Colonic mucosa (tissue), 4 donors: ENCODE measurements around the gene MRI1. TPM values are rescaled to one million over a fixed set of nuclear protein-coding genes. Genes with fewer than 3 reads are reported as not detected.
A peak's percentile ranks its signal among the peaks of the same experiment; 100 is the strongest.

Source experiments
- DNase-seq: peaks from one replicate; pipeline ENCODE4 v3.0.0-alpha.2; 2020
- H3K27ac ChIP-seq: fragments of 200-600 bp; one replicate; pipeline ENCODE4 v1.8.0; 2021
- H3K27me3 ChIP-seq: fragments of 200-600 bp; one replicate; pipeline ENCODE4 v1.8.0; 2021
- H3K36me3 ChIP-seq: fragments of 200-600 bp; one replicate; pipeline ENCODE4 v1.8.0; 2021
- H3K4me1 ChIP-seq: fragments of 200-600 bp; one replicate; pipeline ENCODE4 v1.8.0; 2021; ENCODE audit warnings: mild to moderate bottlenecking
- H3K4me3 ChIP-seq: fragments of 200-600 bp; one replicate; pipeline ENCODE4 v1.8.0; 2021
- H3K9ac ChIP-seq, 2 donors: one replicate each; pipeline ENCODE4 v1.7.0; 2013; ENCODE audit warnings: control low read depth in 2 of 2, low read depth in 2 of 2, low read length in 2 of 2
- H3K9me3 ChIP-seq: fragments of 200-600 bp; one replicate; pipeline ENCODE4 v1.8.0; 2021
- intact Hi-C: fragments of 100-400 bp; cut with DNase I; formaldehyde crosslinking; loops from one replicate; pipeline ENCODE4 v1.14.1; 2022
- total RNA-seq, 2 donors: library from RNA; stranded (reverse); fragmentation: NEBNext Ultra II Directional in 1 of 2; extraction: Animal tissue kit (Norgen Biotek cat#: 25700) in 1 of 2; gene quantifications; one replicate each; pipeline ENCODE4 v1.2.1, GENCODE V29; 2021
- TF ChIP-seq, protein P1 (sequence below): fragments of 200-600 bp; IDR thresholded peaks from one replicate; pipeline ENCODE4 v1.8.0; 2022; ENCODE audit warnings: antibody characterized with exemption, mild to moderate bottlenecking
- donor health status: healthy.
- donor health status: DM: no; HTN: no; CAD: no.
- donor health status: DM: no; HTN: no; CAD: no.

Gene MRI1
- total RNA-seq, 2 donors from 2014 or later: 19.5 to 26.7 TPM

DNA sequence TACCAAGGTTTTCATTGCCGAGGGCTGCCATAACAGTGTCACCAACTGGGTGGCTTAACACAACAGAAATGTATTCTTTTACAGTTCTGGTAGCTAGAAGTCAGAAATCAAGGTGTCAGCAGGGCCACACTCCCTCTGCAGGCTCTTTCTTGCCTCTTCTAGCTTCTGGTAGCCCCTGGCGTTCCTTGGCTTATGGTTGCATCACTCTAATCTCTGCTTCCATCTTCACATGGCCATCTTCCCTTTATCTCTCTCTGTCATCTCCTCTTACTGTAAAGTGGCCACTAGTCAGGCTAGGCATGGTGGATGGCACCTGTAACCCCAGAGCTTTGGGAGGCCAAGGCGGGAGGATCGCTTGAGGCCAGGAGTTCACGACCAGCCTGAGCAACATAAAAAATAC lies 38.0 kb upstream of the MRI1 start:
- H3K4me1 ChIP-seq: no peaks in the 10 kb centered on the region
- H3K9me3 ChIP-seq: no peaks in the 10 kb centered on the region
- H3K9ac ChIP-seq: no peak overlapping the region
- H3K4me3 ChIP-seq: no peak overlapping the region
- TF ChIP-seq, protein P1, sequence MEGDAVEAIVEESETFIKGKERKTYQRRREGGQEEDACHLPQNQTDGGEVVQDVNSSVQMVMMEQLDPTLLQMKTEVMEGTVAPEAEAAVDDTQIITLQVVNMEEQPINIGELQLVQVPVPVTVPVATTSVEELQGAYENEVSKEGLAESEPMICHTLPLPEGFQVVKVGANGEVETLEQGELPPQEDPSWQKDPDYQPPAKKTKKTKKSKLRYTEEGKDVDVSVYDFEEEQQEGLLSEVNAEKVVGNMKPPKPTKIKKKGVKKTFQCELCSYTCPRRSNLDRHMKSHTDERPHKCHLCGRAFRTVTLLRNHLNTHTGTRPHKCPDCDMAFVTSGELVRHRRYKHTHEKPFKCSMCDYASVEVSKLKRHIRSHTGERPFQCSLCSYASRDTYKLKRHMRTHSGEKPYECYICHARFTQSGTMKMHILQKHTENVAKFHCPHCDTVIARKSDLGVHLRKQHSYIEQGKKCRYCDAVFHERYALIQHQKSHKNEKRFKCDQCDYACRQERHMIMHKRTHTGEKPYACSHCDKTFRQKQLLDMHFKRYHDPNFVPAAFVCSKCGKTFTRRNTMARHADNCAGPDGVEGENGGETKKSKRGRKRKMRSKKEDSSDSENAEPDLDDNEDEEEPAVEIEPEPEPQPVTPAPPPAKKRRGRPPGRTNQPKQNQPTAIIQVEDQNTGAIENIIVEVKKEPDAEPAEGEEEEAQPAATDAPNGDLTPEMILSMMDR: no peak
- no peaks in the 10 kb centered on the region for H3K36me3 ChIP-seq
- H3K27ac ChIP-seq: no peak overlapping the region
- intact Hi-C loops: no loop called here
- no peak for DNase-seq
- H3K27me3 ChIP-seq: no peaks in the 10 kb centered on the region

DNA sequence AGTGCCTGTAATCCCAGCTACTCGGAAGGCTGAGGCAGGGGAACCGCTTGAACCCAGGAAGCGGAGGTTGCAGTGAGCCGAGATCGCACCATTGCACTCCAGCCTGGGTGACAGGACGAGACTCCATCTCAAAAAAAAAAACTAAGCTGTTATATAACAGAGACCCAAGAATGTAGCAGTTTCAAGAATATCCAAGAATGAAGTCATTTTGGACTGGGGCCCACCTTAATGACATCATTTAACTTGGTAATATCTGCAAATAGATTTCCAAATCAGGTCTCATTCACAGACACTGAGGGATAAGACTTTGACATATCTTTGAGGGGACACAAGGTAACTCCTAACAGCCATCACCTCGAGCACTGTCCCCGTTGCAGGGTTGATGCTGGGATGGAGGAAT lies 36.5 kb upstream of the MRI1 start:
- no peak for DNase-seq
- TF ChIP-seq, protein P1: no peak
- Histone ChIP-seq H3K9me3 (no peaks in the 10 kb centered on the region), H3K27me3 (no peaks in the 10 kb centered on the region), H3K36me3 (no peaks in the 10 kb centered on the region), H3K9ac (no peak overlapping the region), H3K4me3 (no peak overlapping the region), H3K27ac (no peak overlapping the region), H3K4me1 (no peaks in the 10 kb centered on the region)
- intact Hi-C loops: no loop called here

DNA sequence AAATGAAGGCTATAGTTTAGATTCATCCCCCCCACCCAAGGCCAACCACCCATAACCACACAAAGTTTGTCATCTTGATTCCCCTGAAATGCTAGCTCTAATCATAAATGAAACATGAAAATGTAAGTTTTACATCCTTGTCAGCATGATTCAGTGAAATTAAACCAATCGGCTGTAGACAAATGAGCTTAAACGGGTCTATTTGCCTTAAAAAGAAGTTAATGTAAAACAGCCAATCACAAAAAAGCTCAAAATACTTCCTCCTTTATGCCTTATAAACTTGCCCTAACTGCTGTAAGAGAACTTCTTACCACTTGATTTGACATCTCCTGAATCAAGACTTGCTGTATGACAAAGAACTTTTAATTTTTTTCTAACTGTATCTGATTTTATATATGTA lies 34.5 kb upstream of the MRI1 start:
- no peak for DNase-seq
- H3K27me3 ChIP-seq: no peaks in the 10 kb centered on the region
- H3K27ac ChIP-seq: no peak overlapping the region
- H3K9ac ChIP-seq: no peak overlapping the region
- TF ChIP-seq, protein P1: no peak
- no peaks in the 10 kb centered on the region for H3K9me3 ChIP-seq
- H3K36me3 ChIP-seq: no peaks in the 10 kb centered on the region
- intact Hi-C loops: no loop called here
- H3K4me1 ChIP-seq: no peaks in the 10 kb centered on the region
- H3K4me3 ChIP-seq: no peak overlapping the region

DNA sequence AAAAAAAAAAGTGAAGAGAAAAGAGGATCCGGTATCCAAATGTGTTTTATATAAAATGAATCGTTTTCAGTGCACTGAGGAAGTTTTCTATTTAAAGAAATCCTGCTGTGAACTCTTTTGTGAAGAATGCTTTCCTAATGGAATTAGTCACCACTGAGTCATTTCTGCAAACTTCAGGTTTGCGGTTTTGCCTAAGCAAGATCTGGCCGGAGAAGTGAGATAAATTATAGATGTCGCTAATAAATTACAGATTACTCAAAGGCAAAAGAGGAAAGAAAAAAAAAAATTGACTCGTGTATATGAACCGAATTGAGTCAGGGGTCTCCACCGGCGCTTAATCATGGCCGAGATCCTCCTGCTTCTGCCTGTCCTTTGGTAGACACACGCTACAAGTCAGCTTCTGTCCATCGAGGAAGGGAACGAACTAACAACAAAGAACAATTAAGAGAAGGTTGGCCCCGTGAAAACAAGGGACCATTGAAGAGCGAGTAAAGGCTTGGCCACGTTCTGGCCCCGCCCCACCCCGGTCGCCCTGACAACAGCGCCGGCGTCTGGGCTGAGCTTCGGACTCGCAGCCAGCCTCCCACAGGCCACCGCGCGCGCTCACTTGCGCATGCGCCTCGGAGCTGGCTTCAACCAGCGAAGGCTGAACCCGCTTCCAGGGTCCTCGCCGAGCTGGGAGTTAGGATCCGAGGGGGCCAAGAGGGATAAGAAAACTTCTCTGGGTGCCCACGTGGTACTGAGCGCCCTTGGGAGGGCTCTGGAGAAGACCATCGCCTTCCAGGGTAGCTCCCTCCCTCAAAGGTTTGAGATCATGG lies 33.0 kb upstream of the MRI1 start:
- Histone ChIP-seq H3K27ac (peak overlapping the region; percentile 89), H3K9me3 (no peaks in the 10 kb centered on the region), H3K36me3 (no peaks in the 10 kb centered on the region), H3K4me3 (peak overlapping the region; percentile 52), H3K9ac (peak overlapping the region; percentile 82 to 89), H3K27me3 (no peaks in the 10 kb centered on the region), H3K4me1 (no peaks in the 10 kb centered on the region)
- intact Hi-C loops: no loop called here
- peak; percentile 98 for DNase-seq
- TF ChIP-seq, protein P1: no peak

DNA sequence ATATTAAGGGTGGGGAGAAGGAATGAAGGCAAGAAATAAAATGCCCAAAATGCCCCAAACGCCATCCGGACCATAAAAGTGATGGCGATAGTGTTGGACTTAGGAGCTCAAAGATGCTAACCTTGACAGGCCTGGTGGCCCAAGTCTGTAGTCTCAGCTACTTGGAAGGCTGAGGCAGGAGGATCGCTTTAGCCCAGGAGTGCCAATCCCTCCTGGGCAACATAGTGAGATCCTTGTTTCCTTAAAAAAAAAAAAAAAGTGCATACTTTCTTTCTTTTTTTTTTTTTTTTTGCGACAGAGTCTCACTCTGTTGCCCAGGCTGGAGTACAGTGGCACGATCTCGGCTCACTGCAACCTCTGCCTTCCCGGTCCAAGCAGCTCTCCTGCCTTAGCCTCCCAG lies 32.0 kb upstream of the MRI1 start:
- no peak for DNase-seq
- H3K4me3 ChIP-seq: peak overlapping the region; percentile 52
- H3K9ac ChIP-seq: peak overlapping the region; percentile 82 to 89
- TF ChIP-seq, protein P1: no peak
- H3K27me3 ChIP-seq: no peaks in the 10 kb centered on the region
- no peaks in the 10 kb centered on the region for H3K36me3 ChIP-seq
- no peaks in the 10 kb centered on the region for H3K9me3 ChIP-seq
- H3K4me1 ChIP-seq: no peaks in the 10 kb centered on the region
- no peak overlapping the region for H3K27ac ChIP-seq
- intact Hi-C loops: no loop called here
